GM19324 (cell line): Measurements from ENCODE around the gene PEAK1.

Source experiments
- ATAC-seq: cut with Tn5 transposase; IDR thresholded peaks from one replicate; pipeline ENCODE4 v1.9.1; 2021; ENCODE audit warnings: mild to moderate bottlenecking, moderate library complexity; ENCODE audit not compliant: unreplicated experiment, low FRiP score

PEAK1 gene

GRCh38 chr15:77145370-77145769, 274.5 kb downstream of the PEAK1 start:
- no peak for ATAC-seq

GRCh38 chr15:77144492-77145070, 275.3 kb downstream of the PEAK1 start:
- ATAC-seq: no peak

- ATAC-seq: no peak
Measured at GRCh38 chr15:77144026-77144425, 275.9 kb downstream of the PEAK1 start.

GRCh38 chr15:77143616-77144015, 276.3 kb downstream of the PEAK1 start:
- ATAC-seq: no peak

GRCh38 chr15:77143191-77143590, 276.7 kb downstream of the PEAK1 start:
- no peak for ATAC-seq

- ATAC-seq: no peak
Measured at GRCh38 chr15:77140220-77140619, 279.7 kb downstream of the PEAK1 start.

- no peak for ATAC-seq
Measured at GRCh38 chr15:77139312-77139711, 280.6 kb downstream of the PEAK1 start.

GRCh38 chr15:77138167-77138522, 281.8 kb downstream of the PEAK1 start:
- no peak for ATAC-seq

- ATAC-seq: no peak
Measured at GRCh38 chr15:77135181-77135580, 284.7 kb downstream of the PEAK1 start.

GRCh38 chr15:77130315-77130930, 289.5 kb downstream of the PEAK1 start:
- ATAC-seq: no peak

GRCh38 chr15:77127626-77128025, 292.3 kb downstream of the PEAK1 start:
- no peak for ATAC-seq

- ATAC-seq: no peak
Measured at GRCh38 chr15:77126529-77127326, 293.2 kb downstream of the PEAK1 start.

GRCh38 chr15:77123854-77124253, 296.1 kb downstream of the PEAK1 start:
- ATAC-seq: no peak

- ATAC-seq: no peak
Measured at GRCh38 chr15:77122576-77122975, 297.3 kb downstream of the PEAK1 start.

GRCh38 chr15:77121599-77121998, 298.3 kb downstream of the PEAK1 start:
- no peak for ATAC-seq

- ATAC-seq: no peak
Measured at GRCh38 chr15:77120576-77120975, 299.3 kb downstream of the PEAK1 start.

- ATAC-seq: no peak
Measured at GRCh38 chr15:77119446-77119845, 300.5 kb downstream of the PEAK1 start.

GRCh38 chr15:77118882-77119321, 301.0 kb downstream of the PEAK1 start:
- no peak for ATAC-seq

- ATAC-seq: no peak
Measured at GRCh38 chr15:77115179-77115578, 304.7 kb downstream of the PEAK1 start.

GRCh38 chr15:77112838-77113504, 306.9 kb downstream of the PEAK1 start:
- no peak for ATAC-seq

- ATAC-seq: no peak
Measured at GRCh38 chr15:77111789-77112188, 308.1 kb downstream of the PEAK1 start.
